RWPE2 (cell line): ENCODE measurements around the gene UFSP2.

Source experiments
- ATAC-seq: fragments of 200-7000 bp; cut with Tn5 transposase; 3 replicates; pipeline ENCODE4 v1.9.1; 2021; ENCODE audit warnings: low read depth
- DNase-seq: peaks from one replicate; pipeline ENCODE4 v3.0.0-alpha.2; 2020; ENCODE audit warnings: low spot score
- H3K27ac ChIP-seq: fragments of 450-650 bp; 2 replicates; pipeline ENCODE4 v1.5.1; 2017; ENCODE audit warnings: mild to moderate bottlenecking; ENCODE audit not compliant: poor library complexity, severe bottlenecking
- H3K27me3 ChIP-seq: fragments of 250-450 bp; sonication (Bioruptor Pico); 2 replicates; pipeline ENCODE4 v1.5.1; 2021; ENCODE audit warnings: mild to moderate bottlenecking, moderate library complexity; ENCODE audit not compliant: insufficient read depth, poor library complexity, severe bottlenecking
- H3K36me3 ChIP-seq: fragments of 250-450 bp; sonication (Bioruptor Pico); 2 replicates; pipeline ENCODE4 v1.5.1; 2020; ENCODE audit warnings: low read depth, mild to moderate bottlenecking, moderate library complexity
- H3K4me1 ChIP-seq: fragments of 250-450 bp; sonication (Bioruptor Pico); 2 replicates; pipeline ENCODE4 v1.5.1; 2021; ENCODE audit warnings: mild to moderate bottlenecking, moderate library complexity; ENCODE audit not compliant: insufficient read depth, poor library complexity, severe bottlenecking
- H3K4me3 ChIP-seq: fragments of 250-450 bp; sonication (Bioruptor Pico); 2 replicates; pipeline ENCODE4 v1.5.1; 2021; ENCODE audit warnings: mild to moderate bottlenecking, moderate library complexity; ENCODE audit not compliant: severe bottlenecking
- H3K9me3 ChIP-seq: fragments of 250-450 bp; sonication (Bioruptor Pico); 2 replicates; pipeline ENCODE4 v1.5.1; 2021; ENCODE audit warnings: mild to moderate bottlenecking, moderate library complexity; ENCODE audit not compliant: severe bottlenecking
- TF ChIP-seq, protein P1 (sequence below): fragments of 450-650 bp; IDR thresholded peaks from one replicate; pipeline ENCODE4 v1.5.1; 2017; ENCODE audit warnings: mild to moderate bottlenecking, moderate library complexity; ENCODE audit not compliant: poor library complexity, severe bottlenecking

UFSP2 gene

GRCh38 chr4:185457136-185457535 is 31.4 kb upstream of the UFSP2 start:
- no peaks in the 10 kb centered on the region for H3K36me3 ChIP-seq
- no peak overlapping the region for H3K4me3 ChIP-seq
- ATAC-seq: peak; percentile 53; the same call in 1 of the 3 replicates
- no peak for DNase-seq
- H3K27me3 ChIP-seq: no peaks in the 10 kb centered on the region
- TF ChIP-seq, protein P1, sequence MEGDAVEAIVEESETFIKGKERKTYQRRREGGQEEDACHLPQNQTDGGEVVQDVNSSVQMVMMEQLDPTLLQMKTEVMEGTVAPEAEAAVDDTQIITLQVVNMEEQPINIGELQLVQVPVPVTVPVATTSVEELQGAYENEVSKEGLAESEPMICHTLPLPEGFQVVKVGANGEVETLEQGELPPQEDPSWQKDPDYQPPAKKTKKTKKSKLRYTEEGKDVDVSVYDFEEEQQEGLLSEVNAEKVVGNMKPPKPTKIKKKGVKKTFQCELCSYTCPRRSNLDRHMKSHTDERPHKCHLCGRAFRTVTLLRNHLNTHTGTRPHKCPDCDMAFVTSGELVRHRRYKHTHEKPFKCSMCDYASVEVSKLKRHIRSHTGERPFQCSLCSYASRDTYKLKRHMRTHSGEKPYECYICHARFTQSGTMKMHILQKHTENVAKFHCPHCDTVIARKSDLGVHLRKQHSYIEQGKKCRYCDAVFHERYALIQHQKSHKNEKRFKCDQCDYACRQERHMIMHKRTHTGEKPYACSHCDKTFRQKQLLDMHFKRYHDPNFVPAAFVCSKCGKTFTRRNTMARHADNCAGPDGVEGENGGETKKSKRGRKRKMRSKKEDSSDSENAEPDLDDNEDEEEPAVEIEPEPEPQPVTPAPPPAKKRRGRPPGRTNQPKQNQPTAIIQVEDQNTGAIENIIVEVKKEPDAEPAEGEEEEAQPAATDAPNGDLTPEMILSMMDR: no peak
- no peaks in the 10 kb centered on the region for H3K4me1 ChIP-seq
- H3K27ac ChIP-seq: no peak overlapping the region
- no peaks in the 10 kb centered on the region for H3K9me3 ChIP-seq

DNA sequence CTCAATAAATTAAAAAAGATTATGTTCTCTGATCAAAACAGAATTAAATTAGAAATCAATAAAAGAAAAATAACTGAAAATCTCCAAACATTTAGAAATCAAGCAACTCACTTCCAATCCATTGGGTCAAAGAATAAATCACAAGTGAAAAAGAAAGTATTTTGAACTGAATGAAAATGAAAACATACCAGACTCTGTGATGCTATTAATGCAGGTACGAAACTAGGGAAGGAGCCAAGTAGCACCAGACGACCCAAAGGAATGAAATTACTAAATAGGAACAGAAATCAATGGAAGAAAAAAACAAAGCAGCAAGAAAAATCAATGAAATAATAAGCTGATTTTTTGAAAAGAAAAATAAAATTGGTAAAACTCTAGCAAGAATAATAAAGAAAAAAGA is 30.4 kb upstream of the UFSP2 start:
- H3K36me3 ChIP-seq: no peaks in the 10 kb centered on the region
- no peak overlapping the region for H3K4me3 ChIP-seq
- H3K9me3 ChIP-seq: no peaks in the 10 kb centered on the region
- no peaks in the 10 kb centered on the region for H3K4me1 ChIP-seq
- TF ChIP-seq, protein P1: no peak
- DNase-seq (no peak), ATAC-seq (no peak)
- no peak overlapping the region for H3K27ac ChIP-seq
- no peaks in the 10 kb centered on the region for H3K27me3 ChIP-seq

DNA sequence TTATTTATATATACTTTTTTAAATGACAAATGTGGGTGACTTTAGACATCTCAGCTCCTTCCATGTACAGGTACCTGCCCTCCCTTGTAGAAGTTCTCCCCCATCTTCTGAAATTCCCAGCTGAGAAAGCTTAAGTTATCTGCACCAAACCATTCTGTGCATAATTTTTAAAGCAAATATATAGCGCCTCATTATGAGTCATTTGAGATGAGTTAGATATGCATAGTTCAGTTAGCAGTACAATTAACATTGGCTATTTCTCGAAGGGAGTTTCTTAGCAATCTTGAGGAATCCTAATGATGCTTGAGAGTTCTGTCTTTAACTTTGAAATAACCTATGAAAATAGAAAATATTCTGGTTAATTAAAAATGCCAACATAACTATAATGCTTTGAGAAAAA is 19.4 kb upstream of the UFSP2 start:
- Histone ChIP-seq H3K27me3 (no peaks in the 10 kb centered on the region), H3K27ac (no peak overlapping the region), H3K36me3 (no peaks in the 10 kb centered on the region), H3K9me3 (no peaks in the 10 kb centered on the region), H3K4me1 (no peaks in the 10 kb centered on the region), H3K4me3 (no peak overlapping the region)
- TF ChIP-seq, protein P1: no peak
- DNase-seq: no peak
- ATAC-seq: no peak

DNA sequence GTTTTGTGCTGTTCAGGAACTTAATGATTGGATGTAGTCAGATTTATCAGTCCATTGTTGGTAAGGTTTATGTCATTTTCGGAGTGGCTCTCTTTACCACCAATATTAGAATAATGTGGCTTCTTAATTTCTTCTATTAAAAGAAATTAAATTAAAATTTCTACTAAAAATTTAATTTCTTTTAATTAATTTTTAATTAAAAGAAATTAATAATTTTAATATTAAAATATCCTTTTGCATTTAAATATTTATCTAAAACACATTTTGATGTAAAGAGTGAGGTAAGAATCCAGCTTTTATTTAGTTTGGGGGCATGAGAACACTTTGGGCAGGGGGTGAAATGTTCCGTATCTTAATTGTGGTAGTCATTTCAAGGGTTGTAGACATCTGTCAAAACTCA is 15.7 kb upstream of the UFSP2 start:
- ATAC-seq: no peak
- TF ChIP-seq, protein P1: no peak
- no peak for DNase-seq
- Histone ChIP-seq H3K9me3 (no peaks in the 10 kb centered on the region), H3K4me1 (no peaks in the 10 kb centered on the region), H3K27ac (no peak overlapping the region), H3K36me3 (no peaks in the 10 kb centered on the region), H3K4me3 (no peak overlapping the region), H3K27me3 (no peaks in the 10 kb centered on the region)

DNA sequence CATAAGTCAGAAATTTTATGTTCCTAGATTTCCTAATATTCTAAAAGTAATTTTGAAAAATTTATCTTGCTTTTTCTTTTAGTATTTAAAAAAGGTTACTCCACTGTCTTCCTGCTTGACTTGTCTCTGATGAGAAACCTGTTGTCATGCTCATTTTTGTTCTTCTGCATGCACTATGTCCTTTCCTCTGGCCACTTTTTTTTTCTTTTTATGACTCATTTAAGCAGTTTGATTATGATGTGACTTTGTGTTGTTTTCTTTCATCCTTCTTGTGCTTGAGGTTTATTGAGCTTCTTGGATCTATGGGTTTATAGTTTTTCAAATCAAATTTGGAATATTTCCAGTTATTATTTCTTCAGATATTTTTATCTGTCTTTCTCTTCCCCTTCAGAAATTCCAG is 12.0 kb upstream of the UFSP2 start:
- H3K4me1 ChIP-seq: no peaks in the 10 kb centered on the region
- no peak for DNase-seq
- H3K36me3 ChIP-seq: no peaks in the 10 kb centered on the region
- H3K4me3 ChIP-seq: no peak overlapping the region
- TF ChIP-seq, protein P1: no peak
- ATAC-seq: no peak
- no peaks in the 10 kb centered on the region for H3K9me3 ChIP-seq
- H3K27ac ChIP-seq: no peak overlapping the region
- H3K27me3 ChIP-seq: no peaks in the 10 kb centered on the region
